ENCODE measurements around the gene COLEC11.

DNA sequence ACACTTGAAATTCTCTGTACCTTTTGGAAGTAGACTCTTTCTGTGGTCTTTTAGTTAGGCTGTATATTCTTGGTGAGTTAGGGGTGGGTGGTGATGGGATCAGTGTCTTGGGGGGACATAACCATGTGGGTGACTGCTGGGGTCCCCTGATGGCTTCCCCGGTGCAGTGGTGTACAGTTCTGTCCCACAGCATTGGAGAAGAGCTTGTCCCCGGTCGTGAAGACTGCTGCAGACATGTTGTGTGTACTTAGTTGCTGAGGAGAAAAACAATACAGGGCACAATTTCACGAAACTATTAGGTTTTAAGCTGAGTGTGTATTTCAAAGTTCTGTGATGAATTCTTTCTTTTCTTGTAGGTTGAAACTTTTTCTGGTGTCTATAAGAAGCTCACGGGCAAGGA is 14.5 kb upstream of the COLEC11 start:
- TF ChIP-seq, protein P1, sequence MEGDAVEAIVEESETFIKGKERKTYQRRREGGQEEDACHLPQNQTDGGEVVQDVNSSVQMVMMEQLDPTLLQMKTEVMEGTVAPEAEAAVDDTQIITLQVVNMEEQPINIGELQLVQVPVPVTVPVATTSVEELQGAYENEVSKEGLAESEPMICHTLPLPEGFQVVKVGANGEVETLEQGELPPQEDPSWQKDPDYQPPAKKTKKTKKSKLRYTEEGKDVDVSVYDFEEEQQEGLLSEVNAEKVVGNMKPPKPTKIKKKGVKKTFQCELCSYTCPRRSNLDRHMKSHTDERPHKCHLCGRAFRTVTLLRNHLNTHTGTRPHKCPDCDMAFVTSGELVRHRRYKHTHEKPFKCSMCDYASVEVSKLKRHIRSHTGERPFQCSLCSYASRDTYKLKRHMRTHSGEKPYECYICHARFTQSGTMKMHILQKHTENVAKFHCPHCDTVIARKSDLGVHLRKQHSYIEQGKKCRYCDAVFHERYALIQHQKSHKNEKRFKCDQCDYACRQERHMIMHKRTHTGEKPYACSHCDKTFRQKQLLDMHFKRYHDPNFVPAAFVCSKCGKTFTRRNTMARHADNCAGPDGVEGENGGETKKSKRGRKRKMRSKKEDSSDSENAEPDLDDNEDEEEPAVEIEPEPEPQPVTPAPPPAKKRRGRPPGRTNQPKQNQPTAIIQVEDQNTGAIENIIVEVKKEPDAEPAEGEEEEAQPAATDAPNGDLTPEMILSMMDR (optimal IDR thresholded peaks at IDR 0.05 in 1 of 3, IDR thresholded peaks at IDR 0.05 in 1 of 3, conservative IDR thresholded peaks at IDR 0.05 in 1 of 3; ENCODE audit: extremely low read depth in 1 of 3, insufficient read depth in 2 of 3, low read length in 3 of 3) = no peak
- TF ChIP-seq EZH2 (IDR thresholded peaks at IDR 0.05; ENCODE audit: low read length) = no peak

All from keratinocyte (primary cell).